MM.1S (cell line): Measurements from ENCODE around the gene LOXHD1.

Experiments
- DNase-seq: peaks from one replicate; pipeline ENCODE4 v3.0.0-alpha.2; 2015
- H2AFZ ChIP-seq: fragments of 300-600 bp; sonication (generic); 2 replicates; pipeline ENCODE4 v1.6.0; 2016; ENCODE audit warnings: antibody characterized with exemption, low read length
- H3F3A ChIP-seq: fragments of 300-600 bp; sonication (generic); 2 replicates; pipeline ENCODE4 v1.6.1; 2016; ENCODE audit warnings: mild to moderate bottlenecking, antibody characterized with exemption, low read length, moderate library complexity, mixed read lengths; ENCODE audit not compliant: insufficient read depth
- H3K27ac ChIP-seq: fragments of 300-600 bp; sonication (generic); 2 replicates; pipeline ENCODE4 v1.5.1; 2016; ENCODE audit warnings: mild to moderate bottlenecking, low read length
- H3K27me3 ChIP-seq: fragments of 300-600 bp; sonication (generic); replicated peaks from 2 replicates; pipeline ENCODE4 v1.6.0; 2016; ENCODE audit warnings: low read length; ENCODE audit not compliant: insufficient read depth
- H3K36me3 ChIP-seq: fragments of 300-600 bp; sonication (generic); replicated peaks from 2 replicates; pipeline ENCODE4 v1.6.1; 2016; ENCODE audit warnings: mild to moderate bottlenecking, low read length, mixed read lengths; ENCODE audit not compliant: insufficient read depth
- H3K4me1 ChIP-seq: fragments of 300-600 bp; sonication (generic); 2 replicates; pipeline ENCODE4 v1.6.1; 2016; ENCODE audit warnings: low read length, mixed read lengths
- H3K4me2 ChIP-seq: fragments of 300-600 bp; sonication (generic); 2 replicates; pipeline ENCODE4 v1.6.0; 2016; ENCODE audit warnings: low read depth, low read length
- H3K4me3 ChIP-seq: fragments of 300-600 bp; sonication (generic); 2 replicates; pipeline ENCODE4 v1.5.1; 2016; ENCODE audit warnings: low read length, mixed read lengths
- H3K79me2 ChIP-seq: fragments of 300-600 bp; sonication (generic); 2 replicates; pipeline ENCODE4 v1.6.1; 2016; ENCODE audit warnings: mixed run types, low read length, mixed read lengths
- H3K9ac ChIP-seq: fragments of 300-600 bp; sonication (generic); 2 replicates; pipeline ENCODE4 v1.6.1; 2016; ENCODE audit warnings: low read length, mixed read lengths
- H3K9me2 ChIP-seq: fragments of 300-600 bp; sonication (generic); replicated peaks from 2 replicates; pipeline ENCODE4 v1.6.1; 2016; ENCODE audit warnings: mild to moderate bottlenecking, low read length, mixed read lengths; ENCODE audit not compliant: insufficient read depth
- H3K9me3 ChIP-seq: fragments of 300-600 bp; sonication (generic); replicated peaks from 2 replicates; pipeline ENCODE4 v1.6.1; 2016; ENCODE audit warnings: mild to moderate bottlenecking, low read length, mixed read lengths; ENCODE audit not compliant: insufficient read depth
- H4K20me1 ChIP-seq: fragments of 300-600 bp; sonication (generic); 2 replicates; pipeline ENCODE4 v1.6.1; 2016; ENCODE audit warnings: mild to moderate bottlenecking, low read length, moderate library complexity, mixed read lengths; ENCODE audit not compliant: insufficient read depth
- CTCF ChIP-seq: fragments of 300-600 bp; sonication (generic); IDR thresholded peaks from 2 replicates; pipeline ENCODE4 v1.5.1; 2016; ENCODE audit warnings: antibody characterized with exemption, low read length, mixed read lengths
- EZH2 ChIP-seq: fragments of 300-600 bp; sonication (generic); optimal IDR thresholded peaks from 2 replicates; pipeline ENCODE3; 2017; ENCODE audit warnings: low read depth, mild to moderate bottlenecking, antibody characterized with exemption, low read length, mixed read lengths
- EZH2phosphoT487 ChIP-seq: fragments of 300-600 bp; sonication (generic); IDR thresholded peaks from 2 replicates; pipeline ENCODE4 v1.6.1; 2018; ENCODE audit warnings: antibody characterized with exemption, low read length

Gene LOXHD1

GRCh38 chr18:46688853-46689525 lies 32.0 kb upstream of the LOXHD1 start:
- no peak overlapping the region for H3K27ac ChIP-seq
- H3K4me2 ChIP-seq: no peak overlapping the region
- no peak overlapping the region for H2AFZ ChIP-seq
- no peaks in the 10 kb centered on the region for H4K20me1 ChIP-seq
- no peaks in the 10 kb centered on the region for H3F3A ChIP-seq
- no peaks in the 10 kb centered on the region for H3K79me2 ChIP-seq
- H3K9ac ChIP-seq: no peak overlapping the region
- no peaks in the 10 kb centered on the region for H3K4me1 ChIP-seq
- DNase-seq: no peak
- H3K27me3 ChIP-seq: no peaks in the 10 kb centered on the region
- H3K4me3 ChIP-seq: no peak overlapping the region
- no peaks in the 10 kb centered on the region for H3K36me3 ChIP-seq
- no peaks in the 10 kb centered on the region for H3K9me3 ChIP-seq
- TF ChIP-seq EZH2 (no peak), CTCF (no peak), EZH2phosphoT487 (no peak)
- H3K9me2 ChIP-seq: no peaks in the 10 kb centered on the region

- H3K27me3 ChIP-seq: no peaks in the 10 kb centered on the region
Observed at GRCh38 chr18:46686186-46686585, 29.2 kb upstream of the LOXHD1 start.

GRCh38 chr18:46683252-46683651 lies 26.2 kb upstream of the LOXHD1 start:
- Histone ChIP-seq H3K4me3 (no peak overlapping the region), H3K4me2 (no peak overlapping the region), H3K27me3 (no peaks in the 10 kb centered on the region), H3F3A (no peaks in the 10 kb centered on the region), H3K36me3 (no peaks in the 10 kb centered on the region), H3K27ac (no peak overlapping the region), H3K9ac (no peak overlapping the region), H4K20me1 (no peaks in the 10 kb centered on the region), H3K79me2 (no peaks in the 10 kb centered on the region), H3K4me1 (no peaks in the 10 kb centered on the region), H3K9me3 (no peaks in the 10 kb centered on the region), H3K9me2 (no peaks in the 10 kb centered on the region), H2AFZ (no peak overlapping the region)
- no peak for DNase-seq
- TF ChIP-seq CTCF (no peak), EZH2 (no peak), EZH2phosphoT487 (no peak)

More at GRCh38 chr18:46686186-46686585, 29.2 kb upstream of the LOXHD1 start:
- H3F3A ChIP-seq: no peaks in the 10 kb centered on the region
- H3K27ac ChIP-seq: no peak overlapping the region
- no peak for TF ChIP-seq EZH2phosphoT487
- no peak for TF ChIP-seq EZH2
- no peak overlapping the region for H3K4me3 ChIP-seq
- H3K9me2 ChIP-seq: no peaks in the 10 kb centered on the region
- H3K4me2 ChIP-seq: no peak overlapping the region
- H3K79me2 ChIP-seq: no peaks in the 10 kb centered on the region
- H3K36me3 ChIP-seq: no peaks in the 10 kb centered on the region
- no peak for DNase-seq
- no peak overlapping the region for H3K9ac ChIP-seq
- no peak overlapping the region for H2AFZ ChIP-seq
- H3K4me1 ChIP-seq: no peaks in the 10 kb centered on the region
- H4K20me1 ChIP-seq: no peaks in the 10 kb centered on the region
- no peaks in the 10 kb centered on the region for H3K9me3 ChIP-seq
